Stimulated activated CD4-positive, alpha-beta T cell treated with anti-CD3 and anti-CD28 coated beads, Interleukin-4, amount 100 ng/mL, for 48 hours (primary cell): ENCODE data around the gene CBX5.
A peak's percentile ranks its signal among the peaks of the same experiment; 100 is the strongest.
"Not testable (repeated sequence)": the region's sequence is repeated elsewhere in the genome, so short reads cannot be mapped to it uniquely, and the experiment has no call there.

ENCODE experiments used
- DNase-seq, 2 donors: peaks; one replicate each; pipeline ENCODE4 v3.0.0-alpha.2; 2020; ENCODE audit warnings: low read depth in 2 of 2

The CBX5 gene

DNA sequence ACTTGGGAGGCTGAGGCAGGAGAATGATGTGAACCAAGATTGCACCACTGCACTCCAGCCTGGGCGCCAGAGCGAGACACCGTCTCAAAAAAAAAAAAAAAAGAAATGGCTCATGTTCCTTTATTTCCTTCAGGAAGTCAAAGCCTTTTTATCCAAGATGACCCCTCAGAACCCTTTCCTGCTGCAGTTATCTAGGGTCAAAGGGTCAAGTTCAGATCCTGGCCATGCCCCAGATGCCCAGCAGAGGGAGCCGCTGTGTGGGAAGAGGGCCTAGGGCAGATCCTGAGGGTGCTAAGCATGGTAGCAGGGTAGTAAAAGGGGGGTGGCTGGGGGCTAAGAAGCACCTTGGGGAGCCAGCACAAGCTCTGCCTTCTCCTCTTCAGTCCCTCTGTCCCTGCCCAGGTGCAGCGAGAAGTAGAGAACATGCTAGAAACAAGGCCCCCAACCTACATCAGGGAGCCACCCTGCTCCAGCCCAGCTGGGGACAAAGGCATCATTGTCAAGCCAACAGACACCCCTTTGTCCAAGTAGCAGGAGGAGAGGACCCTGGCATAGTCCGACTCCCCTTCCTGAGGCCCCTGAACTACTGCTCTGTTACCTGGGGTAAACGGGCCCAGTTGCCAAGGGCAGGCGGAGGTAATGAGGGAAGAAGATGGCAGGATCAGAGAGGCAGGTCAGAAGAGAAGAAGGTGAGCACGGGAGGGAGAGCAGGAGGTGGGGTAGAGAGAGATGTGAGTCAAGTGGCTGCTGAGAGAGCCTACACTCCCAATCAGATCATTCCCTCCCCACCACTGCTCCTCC lies 14.4 kb upstream of the CBX5 start:
- DNase-seq, result peak; percentile 55 to 64

DNA sequence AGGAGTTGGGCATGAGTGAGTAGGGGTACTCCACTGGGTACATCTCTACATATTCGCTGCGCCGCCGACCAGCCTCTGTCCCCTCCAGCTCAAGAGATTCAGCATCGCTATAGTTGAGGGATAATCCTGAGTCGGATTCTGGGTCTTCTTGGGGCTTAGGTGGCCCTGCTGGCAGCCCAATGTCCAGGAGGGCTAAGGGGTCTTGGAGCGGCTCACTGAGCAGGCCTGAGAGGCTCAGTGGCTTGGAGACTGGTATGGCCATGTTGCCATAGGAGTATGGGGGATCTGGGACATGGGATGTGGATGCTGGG lies 13.0 kb upstream of the CBX5 start:
- no peak for DNase-seq

DNA sequence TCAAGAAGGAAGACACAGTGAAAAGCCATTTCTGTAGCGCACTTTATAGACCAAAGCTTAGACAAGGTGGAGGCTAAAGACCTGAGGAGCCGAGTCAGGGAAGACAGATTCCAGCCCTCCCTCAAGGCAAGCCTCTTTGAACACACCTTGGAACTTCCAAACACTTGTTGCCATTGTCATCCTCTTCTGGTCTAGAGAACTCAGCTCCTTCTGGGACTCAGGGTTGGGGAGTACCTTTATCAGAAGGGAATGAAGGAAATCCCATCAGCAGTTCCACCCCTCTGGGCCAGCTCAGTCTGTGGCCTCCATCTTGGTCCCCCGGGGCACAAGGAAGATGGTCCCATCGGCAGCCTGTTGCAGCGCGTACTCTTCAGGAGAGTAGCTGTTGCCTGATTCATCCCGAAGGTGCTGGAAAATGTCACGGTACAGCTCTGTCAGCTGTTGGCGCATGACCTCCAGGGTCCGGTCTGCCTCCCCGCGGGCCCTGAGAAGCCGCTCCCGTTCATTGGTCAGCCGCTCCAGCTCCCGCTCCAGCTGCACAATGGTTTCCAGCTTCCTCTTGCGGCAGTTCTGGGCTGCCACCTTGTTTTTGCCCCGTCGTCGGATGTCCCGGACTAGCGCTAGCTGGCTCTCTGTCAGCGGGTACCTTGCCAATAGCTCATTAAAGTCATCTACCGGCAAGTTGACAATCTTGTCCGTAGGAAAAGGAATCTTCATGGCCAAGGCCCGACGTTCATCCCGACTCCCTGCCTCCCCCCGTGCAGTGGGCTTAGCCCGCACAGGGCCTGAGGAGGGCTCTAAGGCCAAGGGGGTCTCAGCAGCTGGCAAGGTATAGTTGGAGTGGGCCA lies 12.4 kb upstream of the CBX5 start:
- no peak for DNase-seq

DNA sequence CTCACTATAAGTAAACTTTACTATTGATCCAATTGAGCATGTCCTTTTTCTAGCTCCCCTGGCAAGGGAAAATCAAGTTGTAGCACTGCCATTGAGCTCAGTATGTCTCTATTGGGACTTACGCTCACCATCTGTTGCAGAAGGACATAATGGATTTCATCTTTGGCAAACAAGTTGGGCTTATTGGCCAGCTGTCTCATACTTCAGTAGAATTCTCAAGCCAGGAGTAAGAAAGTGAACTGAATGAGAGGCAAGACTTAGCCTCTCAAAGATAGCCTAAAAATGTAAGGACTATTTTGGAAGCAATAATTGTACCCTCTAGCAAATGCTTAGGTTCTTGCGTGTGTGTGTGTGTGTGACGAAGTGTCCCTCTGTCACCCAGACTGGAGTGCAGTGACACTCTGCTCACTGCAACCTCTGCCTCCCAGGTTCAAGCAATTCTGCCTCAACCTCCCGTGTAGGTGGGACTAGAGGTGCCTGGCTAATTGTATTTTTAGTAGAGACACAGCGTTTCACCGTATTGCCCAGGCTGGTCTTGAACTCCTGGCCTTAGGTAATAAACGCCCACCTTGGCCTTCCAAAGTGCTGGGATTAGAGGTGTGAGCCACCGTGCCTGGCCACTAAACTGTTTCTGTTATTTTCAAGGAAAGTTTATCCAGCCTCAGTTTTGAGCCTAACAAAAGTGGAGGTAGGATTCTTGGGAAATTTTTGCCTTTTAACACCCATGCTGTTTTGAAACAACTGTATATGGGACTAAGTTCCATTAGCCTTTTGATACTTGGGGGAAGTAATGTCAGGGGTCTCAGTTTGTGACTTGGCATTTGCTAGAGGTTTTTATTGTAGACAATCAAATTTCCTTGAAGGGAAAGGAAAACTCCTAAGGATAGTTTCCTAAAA lies 7.6 kb upstream of the CBX5 start:
- DNase-seq, result no peak

DNA sequence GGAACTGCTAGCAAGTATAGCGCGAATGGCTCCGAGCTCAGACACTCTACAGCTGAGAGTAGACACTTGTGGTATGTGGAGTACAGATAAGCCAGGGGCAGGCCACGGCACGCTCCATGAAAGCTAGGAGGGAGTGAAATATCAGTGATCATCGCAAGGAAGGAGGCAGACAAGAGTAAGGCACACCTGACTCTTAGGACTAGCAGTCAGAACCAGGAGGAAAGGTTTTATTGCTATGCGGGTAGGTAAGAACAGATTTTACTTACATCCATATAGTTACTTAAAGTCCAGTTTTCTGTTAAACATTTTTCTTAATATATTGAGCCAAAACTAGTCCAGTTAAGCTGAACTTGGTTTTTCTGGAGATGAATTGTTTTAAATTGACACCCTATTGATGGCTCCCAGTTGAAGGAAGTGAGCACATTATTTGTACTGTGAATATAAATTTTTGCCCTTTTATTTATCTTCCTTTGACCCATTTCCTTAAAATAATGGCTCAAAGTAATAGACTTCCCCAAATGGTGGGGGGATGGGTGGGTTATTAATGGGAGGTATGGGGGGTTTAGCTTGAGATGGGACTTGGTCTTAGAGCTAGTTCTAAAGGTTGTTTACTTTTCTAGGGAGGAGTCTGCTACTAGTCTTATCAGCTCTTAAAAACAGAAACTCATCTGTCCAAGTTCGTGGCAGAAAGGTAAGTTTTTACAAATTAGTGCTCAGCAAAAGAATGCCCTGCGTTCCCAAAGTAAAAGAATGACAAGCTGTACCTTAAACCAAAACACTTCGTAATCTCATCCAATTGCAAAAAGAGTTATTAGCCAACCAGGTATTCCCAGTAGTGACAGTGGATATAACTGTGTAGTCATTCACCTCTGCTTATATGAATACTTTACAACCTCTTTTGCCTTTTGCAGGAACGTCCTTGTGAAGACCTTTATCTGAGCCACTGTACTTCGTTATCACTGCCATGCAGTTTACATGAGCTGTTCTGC lies 6.4 kb upstream of the CBX5 start:
- DNase-seq, result no peak

DNA sequence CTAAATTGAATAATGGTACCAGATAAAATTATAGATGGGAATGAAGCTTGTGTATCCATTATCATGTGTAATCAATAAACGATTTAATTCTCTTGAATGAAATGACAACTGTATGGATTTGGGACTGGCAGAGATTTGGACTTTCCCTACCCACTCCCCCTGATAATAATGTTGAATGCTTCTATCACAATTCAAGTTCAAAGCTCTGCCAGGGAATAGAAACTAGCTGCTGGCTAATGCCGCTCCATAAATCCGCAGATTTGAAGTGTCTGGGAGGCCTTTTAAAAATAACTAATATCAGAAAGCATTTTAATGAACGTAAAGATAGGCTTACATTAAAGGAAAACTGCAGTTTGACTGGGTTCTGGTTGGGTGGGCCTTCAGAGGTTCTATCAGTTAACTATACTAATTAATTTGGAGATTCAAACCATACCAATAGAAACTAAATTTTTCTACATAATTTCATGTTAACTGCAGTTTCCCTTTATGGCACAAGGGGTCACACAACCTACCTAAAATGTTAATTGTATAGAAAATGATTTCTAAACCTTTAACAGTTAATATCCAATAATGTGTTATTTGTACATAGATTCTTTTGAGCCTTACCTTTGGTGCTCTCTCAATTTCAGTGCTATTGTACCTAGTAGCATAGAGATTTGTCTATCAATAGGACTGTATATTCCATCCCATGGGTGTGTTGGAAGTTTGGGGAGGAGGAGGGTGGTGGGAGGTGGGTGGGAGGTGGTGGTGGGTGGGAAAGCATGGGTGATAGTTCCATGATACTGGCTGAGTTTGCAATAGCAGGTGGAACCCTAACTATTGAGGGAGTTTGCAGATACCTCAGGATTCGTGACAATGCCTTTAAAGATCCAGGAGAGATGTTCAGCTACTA lies 5.5 kb upstream of the CBX5 start:
- no peak for DNase-seq

DNA sequence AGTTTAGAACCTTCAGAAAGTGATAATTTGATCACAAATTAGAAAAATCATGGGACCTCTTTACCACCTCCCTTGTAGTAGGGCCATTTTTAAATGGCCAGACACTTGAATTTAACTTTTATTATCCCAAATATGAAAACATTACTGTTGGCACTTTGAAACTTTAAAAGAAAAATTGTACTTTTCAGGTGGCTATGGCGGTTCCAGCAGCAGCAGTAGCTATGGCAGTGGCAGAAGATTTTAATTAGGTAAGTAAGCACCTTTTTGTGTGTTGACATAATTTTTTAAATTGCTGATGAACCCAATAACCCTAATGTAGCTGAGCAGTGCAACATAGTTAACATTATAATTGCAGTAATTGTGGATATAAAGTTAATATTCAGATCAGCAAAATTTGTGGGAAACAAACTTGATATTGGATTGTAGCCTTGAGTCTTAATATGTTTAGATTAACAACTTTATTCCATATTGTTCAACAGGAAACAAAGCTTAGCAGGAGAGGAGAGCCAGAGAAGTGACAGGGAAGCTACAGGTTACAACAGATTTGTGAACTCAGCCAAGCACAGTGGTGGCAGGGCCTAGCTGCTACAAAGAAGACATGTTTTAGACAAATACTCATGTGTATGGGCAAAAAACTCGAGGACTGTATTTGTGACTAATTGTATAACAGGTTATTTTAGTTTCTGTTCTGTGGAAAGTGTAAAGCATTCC lies 4.3 kb upstream of the CBX5 start:
- DNase-seq, result not testable (repeated sequence)

DNA sequence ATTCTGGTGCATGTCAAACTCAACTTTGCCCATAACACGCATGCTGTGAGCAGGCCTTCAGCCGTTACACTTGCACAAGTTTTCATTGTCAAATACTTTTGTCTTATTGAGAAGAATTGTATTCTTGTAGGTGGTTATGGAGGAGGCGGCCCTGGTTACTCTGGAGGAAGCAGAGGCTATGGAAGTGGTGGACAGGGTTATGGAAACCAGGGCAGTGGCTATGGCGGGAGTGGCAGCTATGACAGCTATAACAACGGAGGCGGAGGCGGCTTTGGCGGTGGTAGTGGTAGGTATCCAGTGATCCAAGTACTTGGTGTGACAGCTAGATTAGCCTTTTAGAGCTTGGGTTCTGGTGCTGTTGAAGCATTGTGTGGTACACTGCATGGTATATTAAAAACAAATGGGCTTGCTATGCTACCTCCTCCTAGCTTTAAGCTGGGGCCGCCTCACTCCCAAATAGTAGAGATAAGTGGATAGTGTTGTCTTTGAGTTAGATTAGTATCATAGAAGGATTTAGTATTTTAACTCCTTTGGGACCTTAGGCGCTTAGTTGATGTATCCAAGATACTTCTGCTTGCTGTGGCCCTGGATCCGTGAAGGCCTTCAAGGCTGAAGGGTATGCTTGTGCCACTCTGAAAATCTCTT lies 3.1 kb upstream of the CBX5 start:
- DNase-seq, result peak in 1 of 2 donors; percentile 30

DNA sequence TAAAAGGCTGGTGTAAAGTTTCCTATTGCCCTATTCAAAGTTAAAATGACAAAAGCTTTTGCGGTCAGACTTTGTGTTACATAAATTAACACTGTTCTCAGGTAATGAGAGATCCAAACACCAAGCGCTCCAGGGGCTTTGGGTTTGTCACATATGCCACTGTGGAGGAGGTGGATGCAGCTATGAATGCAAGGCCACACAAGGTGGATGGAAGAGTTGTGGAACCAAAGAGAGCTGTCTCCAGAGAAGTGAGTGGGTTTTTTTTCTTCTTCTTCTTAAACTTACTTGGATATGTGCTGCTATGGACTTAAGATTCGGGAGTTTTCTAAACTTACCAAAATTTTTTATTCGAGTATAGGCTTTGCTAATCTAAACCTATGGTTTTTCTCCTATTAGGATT lies 1.8 kb upstream of the CBX5 start:
- not testable (repeated sequence) for DNase-seq

DNA sequence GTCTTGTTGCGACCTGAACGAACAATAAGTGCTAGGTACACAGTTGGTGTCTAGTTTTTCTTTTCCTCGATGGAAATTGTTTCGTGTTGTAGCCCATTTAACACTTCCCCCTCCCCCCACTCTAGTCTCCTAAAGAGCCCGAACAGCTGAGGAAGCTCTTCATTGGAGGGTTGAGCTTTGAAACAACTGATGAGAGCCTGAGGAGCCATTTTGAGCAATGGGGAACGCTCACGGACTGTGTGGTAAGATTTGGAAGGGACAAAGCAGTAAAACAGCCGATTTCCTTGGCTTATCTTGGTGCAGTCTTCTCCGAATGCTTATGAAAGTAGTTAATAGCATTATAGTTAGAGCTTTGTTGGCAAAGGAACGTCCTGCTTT lies 1.3 kb upstream of the CBX5 start:
- not testable (repeated sequence) for DNase-seq

DNA sequence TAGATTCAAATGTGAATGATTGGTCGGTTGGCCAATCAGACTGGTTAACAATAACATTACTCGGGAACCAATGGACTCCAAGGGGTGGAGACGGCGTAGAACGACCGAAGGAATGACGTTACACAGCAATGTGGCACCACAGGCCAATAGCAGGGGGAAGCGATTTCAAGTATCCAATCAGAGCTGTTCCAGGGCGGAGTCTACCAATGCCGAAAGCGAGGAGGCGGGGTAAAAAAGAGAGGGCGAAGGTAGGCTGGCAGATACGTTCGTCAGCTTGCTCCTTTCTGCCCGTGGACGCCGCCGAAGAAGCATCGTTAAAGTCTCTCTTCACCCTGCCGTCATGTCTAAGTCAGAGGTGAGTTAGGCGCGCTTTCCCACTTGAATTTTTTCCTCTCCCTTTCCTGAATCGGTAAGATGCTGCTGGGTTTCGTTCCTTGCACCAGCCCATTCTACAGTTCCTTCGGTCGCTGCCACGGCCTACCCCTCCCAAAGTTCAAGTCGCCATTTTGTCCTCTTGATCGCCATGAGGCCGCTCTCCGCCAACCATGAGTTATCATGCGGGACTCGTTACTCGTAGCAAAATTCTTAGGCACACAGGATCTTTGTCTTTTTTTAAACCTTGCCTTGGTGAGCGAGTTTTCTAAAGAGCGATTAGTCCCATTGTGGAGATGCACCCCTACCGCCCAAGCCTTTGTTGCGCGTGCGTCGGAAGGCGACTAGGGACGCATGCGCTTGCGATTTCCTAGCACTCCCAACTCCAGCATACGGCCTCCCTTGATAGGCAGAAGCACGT lies 742 bp upstream of the CBX5 start, which contains the start of gene HNRNPA1:
TSS of gene HNRNPA1 (plus strand) at position 259 of the 793 bp plus-strand sequence. CDS start at position 341, 82 bp downstream.
- DNase-seq, result peak; percentile 82 to 93

DNA sequence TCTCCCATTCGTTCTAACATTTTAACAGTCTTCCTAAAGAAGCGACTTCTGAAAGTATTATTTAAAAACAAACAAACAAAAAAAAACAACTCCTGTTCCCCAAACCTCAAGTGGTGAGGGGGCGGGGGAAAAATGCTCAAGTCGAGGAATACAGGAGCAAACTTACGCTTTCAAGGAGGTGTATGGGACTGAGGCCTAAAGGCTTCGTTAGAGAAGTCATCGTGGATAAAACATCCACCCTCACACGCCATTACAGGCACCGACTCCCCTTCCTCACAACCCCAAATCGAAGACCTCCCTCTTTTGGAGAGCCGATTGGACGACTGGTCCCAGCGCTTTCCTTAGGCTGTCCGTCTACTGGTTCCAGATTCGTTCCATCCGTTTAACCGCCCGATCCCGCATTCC lies 693 bp downstream of the CBX5 start:
- DNase-seq, result no peak

DNA sequence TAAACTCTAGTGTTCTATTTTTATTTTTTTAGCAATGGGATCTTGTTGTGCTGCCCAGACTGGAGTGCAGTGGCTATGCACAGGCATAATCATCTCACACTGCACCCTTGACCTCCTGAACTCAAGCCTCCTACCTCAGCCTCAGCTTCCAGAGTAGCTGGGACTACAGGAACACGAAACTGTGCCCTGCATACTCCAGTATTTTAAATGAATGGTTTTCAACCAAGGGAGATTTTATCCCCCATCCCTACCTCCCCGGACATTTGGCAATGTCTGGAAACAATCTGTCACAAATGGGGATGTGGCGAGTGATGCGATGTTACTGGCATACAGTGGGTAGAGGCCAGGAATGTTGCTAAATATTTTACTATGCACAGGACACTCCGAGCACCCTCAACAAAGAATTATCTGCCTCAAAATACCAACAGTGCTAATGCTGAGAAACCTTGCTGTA lies 2.1 kb downstream of the CBX5 start:
- DNase-seq, result no peak

DNA sequence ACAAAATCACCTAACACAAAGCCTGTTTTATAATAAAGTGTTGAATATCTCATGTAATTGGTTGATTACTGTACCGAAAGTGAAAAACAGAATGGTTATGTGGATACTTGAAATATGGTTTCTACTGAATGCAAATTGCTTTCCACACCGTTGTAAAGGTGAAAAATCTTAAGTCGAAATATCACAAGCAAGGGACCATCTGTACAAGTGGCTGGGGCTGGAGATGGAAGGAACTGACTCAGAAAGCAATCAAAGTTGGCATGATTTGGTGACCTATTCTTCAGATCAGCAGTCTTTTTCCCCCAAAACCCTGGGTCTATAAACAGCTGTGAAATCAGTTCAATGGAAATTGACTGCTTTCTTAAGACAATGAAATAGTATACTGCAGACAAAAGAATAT lies 3.6 kb downstream of the CBX5 start:
- no peak for DNase-seq

DNA sequence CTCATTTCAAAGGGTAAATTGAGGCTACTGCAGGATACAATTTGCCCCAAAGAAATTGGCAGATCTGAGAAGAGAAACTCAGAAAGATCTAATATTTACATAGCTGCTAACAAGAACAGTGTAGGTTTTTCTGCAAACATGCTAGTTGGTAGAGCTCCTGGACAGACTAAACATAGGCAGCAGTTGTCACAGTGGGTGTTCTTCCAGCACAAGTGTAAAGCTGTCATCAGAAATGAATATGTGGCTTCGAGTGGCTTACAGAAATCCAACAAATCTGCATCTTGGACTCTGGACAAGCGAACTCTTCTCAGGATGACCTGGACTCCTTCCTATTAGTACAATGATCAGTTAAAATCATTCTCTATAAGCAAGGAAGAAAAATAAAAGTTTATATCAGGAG lies 5.9 kb downstream of the CBX5 start:
- DNase-seq, result no peak

DNA sequence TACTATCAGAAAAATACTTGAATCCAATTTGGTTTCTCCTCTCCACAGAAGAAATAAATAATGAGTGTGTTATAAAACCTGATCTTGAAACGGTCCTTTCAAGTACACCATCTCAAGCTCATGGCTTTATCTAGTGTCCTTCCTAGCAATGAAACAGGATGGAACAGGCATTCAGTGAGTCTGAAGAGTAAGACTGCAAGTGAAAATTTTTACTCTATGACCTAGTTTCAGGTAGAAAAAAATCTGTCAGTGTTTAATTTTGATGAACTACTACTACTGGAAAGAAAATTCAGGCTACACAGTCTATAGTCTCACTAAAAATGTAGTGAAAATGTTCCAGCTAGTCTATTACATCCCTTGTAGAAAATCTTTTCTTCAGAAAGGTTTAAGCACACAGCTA lies 7.7 kb downstream of the CBX5 start:
- DNase-seq, result no peak

DNA sequence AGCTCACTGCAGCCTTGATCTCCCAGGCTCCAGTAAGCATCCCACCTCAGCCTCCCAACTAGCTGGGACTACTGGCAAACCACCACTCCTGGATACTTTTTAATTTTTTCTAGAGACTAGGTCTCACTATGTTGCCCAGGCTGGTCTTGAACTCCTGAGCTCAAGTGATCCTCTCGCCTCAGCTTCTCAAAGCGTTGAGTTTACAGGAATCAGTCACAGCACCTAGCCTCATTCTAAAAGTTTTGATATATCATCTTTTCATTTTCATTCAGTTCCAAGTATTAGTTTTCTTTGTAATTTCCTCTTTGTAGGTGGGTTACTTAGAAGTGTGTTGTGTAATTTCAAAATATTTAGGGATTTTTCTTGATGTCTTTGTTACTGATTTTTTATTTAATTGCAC lies 9.6 kb downstream of the CBX5 start:
- DNase-seq, result no peak

DNA sequence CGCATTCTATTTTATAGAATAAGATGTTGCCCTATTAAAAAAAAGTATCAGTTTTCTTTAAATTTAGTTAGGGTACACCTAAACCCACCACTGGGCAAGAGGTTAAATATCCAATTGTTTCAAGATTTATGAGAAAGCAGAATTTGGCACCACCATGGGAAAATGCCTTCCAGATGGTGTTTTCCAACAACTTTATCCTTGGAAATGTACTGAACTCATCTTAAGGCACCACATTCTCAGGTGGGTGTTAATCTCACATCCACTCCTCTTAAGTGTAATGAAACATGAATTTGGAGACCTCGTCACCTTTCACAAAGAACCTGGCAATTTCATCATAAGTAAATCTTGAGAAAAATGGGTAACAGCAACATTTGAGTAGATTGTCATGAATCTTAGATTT lies 13.1 kb downstream of the CBX5 start:
- no peak for DNase-seq
